Activated naive CD4-positive, alpha-beta T cell treated with anti-CD3 and anti-CD28 coated beads, Interleukin-2, amount 50 U/mL, for 72 hours (primary cell): ENCODE data around the gene CEND1. TPM values are rescaled to one million over a fixed set of nuclear protein-coding genes. Genes with fewer than 3 reads are reported as not detected.

ENCODE experiments used
- ATAC-seq, 2 donors: fragments of 150-1000 bp; cut with Tn5 transposase; 2 replicates each; pipeline ENCODE4 v1.10.0; 2021; ENCODE audit warnings: mild to moderate bottlenecking in 2 of 2, moderate library complexity in 2 of 2
- DNase-seq, 2 donors: peaks; one replicate each; pipeline ENCODE4 v3.0.0; 2021 to 2022; ENCODE audit warnings: low spot score in 2 of 2
- H3K27ac Mint-ChIP-seq, 2 donors: one replicate each; pipeline ENCODE4 v1.8.0; 2022; ENCODE audit warnings: mild to moderate bottlenecking in 2 of 2, mixed read lengths in 2 of 2
- H3K36me3 Mint-ChIP-seq, 2 donors: one replicate each; pipeline ENCODE4 v1.8.0; 2022; ENCODE audit warnings: mixed read lengths in 2 of 2
- H3K9me3 Mint-ChIP-seq, 2 donors: one replicate each; pipeline ENCODE4 v1.8.0; 2022; ENCODE audit warnings: mixed read lengths in 2 of 2
- total RNA-seq, 2 donors: library from RNA; stranded (reverse); gene quantifications; one replicate each; pipeline ENCODE4 v1.2.3, GENCODE V29; 2022

CEND1 gene
- total RNA-seq, 2 donors from 2014 or later: 1.1 TPM; not detected in 1

DNA sequence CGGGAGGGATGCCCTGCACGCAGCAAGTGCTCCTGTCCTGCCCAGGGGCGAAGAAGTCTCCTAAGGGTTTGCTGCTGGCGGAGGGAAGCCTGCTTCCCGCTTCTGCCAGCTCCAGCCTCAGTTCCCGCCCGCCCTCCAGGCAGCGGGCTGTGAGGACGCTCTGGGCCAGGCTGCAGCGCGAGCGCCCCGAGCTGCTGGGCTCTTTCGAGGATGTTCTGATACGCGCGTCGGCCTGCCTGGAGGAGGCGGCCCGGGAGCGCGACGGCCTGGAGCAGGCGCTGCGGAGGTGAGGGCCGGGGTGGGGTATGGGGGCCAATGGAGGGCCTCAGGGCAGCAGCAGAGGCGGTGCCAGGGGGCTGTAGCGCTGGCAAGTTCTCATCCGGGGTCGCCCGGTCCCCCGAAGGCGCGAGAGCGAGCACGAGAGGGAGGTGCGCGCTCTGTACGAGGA lies 40.0 kb upstream of the CEND1 start:
- DNase-seq (no peak), ATAC-seq (peak in 1 of 2 donors; percentile 10)
- no peaks in the 10 kb centered on the region for H3K9me3 Mint-ChIP-seq
- H3K27ac Mint-ChIP-seq: no peak overlapping the region
- H3K36me3 Mint-ChIP-seq: peaks cover 4 to 7% of the 10 kb centered on the region in 2 donors

DNA sequence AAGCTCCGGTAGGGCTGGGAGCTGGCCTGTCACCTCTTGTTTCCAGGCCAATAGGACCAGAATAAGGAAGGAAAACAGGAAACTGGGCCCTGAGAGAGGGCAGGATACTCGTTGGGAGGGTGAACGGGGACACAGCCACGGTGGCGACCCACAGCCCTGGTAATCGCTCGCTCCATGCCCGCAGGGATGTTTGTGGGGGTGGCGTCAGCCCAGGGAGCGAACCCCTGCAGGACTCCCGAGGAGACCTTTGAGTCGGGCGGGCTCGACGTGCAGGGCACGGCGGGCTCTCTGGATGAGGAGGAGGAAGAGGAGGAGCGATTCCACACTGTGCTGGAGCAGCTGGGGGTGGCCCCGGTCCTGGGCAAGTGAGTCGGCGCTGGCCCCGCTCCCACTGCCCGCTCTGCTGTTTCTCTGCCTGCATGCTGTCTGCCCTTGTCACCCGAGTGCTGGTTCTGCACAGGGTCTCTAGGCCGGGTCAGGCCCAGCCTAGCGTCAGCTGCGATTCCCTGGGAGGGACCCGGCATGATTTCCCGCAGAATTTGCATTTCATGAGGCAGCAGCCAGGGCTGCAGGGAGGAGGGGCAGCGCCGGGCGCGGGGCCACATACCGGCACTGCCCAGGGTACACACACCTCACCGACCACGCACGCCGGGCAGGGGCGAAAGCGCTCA lies 39.4 kb upstream of the CEND1 start:
- peaks cover 5 to 7% of the 10 kb centered on the region in 2 donors for H3K36me3 Mint-ChIP-seq
- H3K27ac Mint-ChIP-seq: no peak overlapping the region
- ATAC-seq: no peak
- no peaks in the 10 kb centered on the region for H3K9me3 Mint-ChIP-seq
- no peak for DNase-seq

DNA sequence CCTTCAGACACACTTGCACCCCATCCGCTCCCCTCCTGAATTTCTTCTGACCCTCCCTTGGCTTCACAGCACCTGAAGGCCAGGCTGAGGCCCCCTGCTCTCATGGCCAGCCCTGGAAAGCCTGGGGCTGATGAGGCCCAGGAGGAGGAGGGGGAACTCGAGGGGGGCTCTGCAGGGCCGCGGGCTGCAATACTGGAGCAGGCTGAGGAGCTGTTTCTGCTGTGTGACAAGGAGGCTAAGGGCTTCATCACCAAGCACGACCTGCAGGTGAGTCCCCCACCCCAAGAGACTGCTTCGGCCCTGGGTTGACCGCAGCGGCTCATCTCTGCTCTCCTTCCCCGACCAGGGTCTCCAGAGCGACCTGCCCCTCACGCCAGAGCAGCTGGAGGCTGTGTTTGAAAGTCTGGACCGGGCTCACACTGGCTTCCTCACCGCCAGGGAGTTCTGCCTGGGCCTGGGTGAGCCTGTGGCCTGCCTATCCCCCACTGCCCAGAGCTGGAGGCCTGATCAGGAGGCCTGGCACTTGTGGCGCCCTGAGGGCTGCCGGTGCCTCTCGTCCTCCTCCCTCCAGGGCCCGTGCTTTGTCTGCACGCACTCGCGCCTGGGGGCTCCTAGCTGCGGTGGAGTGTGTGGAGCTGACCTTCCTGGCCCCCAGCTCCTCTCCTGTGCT lies 38.8 kb upstream of the CEND1 start:
- H3K9me3 Mint-ChIP-seq: no peaks in the 10 kb centered on the region
- ATAC-seq (no peak), DNase-seq (no peak)
- peaks cover 5 to 7% of the 10 kb centered on the region in 2 donors for H3K36me3 Mint-ChIP-seq
- H3K27ac Mint-ChIP-seq: no peak overlapping the region

DNA sequence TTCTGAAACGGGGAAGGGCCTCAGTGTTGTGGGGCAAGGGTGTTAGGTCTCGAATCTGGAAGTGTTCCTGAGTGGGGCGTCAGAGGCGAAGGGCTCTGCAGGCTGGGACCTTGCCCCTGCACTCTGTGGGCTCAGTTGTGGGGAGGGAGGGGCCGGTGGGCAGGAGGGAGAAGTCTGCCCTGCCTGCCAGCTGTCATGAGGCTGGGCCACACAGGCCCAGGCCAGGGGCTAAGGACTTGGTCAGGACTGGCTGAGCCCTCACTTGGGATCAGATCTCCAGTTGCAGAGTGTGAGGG lies 38.0 kb upstream of the CEND1 start, which contains the start of gene CRACR2B:
Gene CRACR2B (plus strand): TSS at position 23 of the 296 bp plus-strand sequence. CDS start 689 bp downstream, outside the sequence.
- Mint-ChIP-seq H3K27ac (no peak within 1 kb of the TSS), H3K36me3 (peaks cover 5 to 7% of the 10 kb centered on the region in 2 donors), H3K9me3 (no peaks in the 10 kb centered on the region)
- DNase-seq (no peak), ATAC-seq (no peak)

DNA sequence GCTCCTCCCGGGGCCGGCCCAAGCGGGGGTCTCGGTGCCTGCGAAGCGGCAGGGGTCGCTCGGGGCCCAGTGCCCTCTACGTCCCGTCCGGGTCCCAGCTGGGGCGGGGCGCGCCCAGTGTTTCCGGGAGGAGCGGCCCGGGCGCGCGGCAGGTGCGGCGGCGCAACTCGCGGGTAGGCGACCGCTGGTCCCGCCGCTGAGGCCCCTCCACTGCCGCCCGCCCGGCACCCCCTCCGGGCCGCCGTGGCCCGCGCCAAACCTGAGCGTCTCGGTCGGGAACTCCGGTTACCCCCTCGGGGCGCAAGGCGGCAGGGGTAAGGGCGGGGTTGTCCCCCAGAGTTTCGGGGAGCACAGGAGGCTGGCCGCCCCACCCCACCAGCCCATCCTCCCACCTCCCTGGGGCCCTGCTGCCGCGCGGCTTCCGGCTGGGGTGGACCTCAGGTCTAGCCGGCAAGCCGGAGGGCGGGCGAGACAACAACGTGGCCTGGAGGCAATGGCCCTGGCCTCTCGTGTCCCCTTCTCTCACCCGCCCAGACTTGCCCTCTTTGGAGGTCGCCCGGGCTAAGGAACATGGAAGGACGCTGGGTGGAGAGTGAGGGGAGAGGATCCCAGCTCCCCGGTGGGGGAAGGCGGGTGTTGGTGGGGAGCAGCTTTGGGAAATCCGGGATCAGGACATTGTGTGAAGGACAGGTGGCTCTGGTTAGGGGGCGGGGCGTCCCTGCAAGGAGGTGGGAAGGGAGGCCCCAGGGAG lies 37.4 kb upstream of the CEND1 start:
- Mint-ChIP-seq H3K27ac (no peak overlapping the region), H3K9me3 (no peaks in the 10 kb centered on the region), H3K36me3 (peaks cover 5 to 7% of the 10 kb centered on the region in 2 donors)
- no peak for DNase-seq
- ATAC-seq: peak; percentile 4 to 49

DNA sequence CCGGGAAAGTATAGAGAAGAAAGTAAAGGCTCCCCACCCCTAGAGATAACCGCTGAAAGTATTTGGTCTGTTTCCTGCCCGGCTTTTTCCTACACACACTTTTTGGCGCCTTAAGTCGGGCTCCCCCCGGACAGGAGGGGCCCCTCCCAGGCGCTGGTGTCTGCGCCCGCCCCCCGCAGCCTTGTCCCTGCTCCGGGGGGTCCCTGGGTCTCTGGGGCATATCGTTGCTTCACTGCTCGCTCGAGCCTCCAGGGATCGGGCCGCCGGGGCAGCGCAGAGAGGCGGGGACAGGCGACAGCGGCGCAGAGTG lies 36.9 kb upstream of the CEND1 start:
- Mint-ChIP-seq H3K36me3 (peaks cover 5 to 7% of the 10 kb centered on the region in 2 donors), H3K27ac (no peak overlapping the region), H3K9me3 (no peaks in the 10 kb centered on the region)
- DNase-seq: no peak
- peak; percentile 1 to 17 for ATAC-seq

DNA sequence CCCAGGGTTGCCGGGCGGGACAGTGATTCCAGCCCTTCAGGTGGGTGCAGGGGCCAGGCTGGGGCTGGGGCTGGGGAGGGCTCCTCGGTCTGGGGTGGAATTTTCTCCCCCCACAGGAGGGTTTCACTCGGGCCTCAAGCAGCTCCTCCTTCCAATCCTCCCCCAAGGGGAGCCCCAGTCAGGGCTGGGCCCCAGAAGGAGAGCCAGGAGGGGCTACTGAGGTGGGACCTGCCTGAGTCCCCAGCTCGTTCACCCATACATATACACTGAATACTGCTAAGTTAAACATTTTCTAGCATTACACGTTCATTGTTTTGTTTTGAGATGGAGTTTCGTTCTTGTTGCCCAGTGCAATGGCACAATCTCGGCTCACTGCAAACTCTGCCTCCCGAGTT lies 36.3 kb upstream of the CEND1 start:
- Mint-ChIP-seq H3K9me3 (no peaks in the 10 kb centered on the region), H3K36me3 (peaks cover 5 to 7% of the 10 kb centered on the region in 2 donors), H3K27ac (no peak overlapping the region)
- DNase-seq (no peak), ATAC-seq (no peak)

DNA sequence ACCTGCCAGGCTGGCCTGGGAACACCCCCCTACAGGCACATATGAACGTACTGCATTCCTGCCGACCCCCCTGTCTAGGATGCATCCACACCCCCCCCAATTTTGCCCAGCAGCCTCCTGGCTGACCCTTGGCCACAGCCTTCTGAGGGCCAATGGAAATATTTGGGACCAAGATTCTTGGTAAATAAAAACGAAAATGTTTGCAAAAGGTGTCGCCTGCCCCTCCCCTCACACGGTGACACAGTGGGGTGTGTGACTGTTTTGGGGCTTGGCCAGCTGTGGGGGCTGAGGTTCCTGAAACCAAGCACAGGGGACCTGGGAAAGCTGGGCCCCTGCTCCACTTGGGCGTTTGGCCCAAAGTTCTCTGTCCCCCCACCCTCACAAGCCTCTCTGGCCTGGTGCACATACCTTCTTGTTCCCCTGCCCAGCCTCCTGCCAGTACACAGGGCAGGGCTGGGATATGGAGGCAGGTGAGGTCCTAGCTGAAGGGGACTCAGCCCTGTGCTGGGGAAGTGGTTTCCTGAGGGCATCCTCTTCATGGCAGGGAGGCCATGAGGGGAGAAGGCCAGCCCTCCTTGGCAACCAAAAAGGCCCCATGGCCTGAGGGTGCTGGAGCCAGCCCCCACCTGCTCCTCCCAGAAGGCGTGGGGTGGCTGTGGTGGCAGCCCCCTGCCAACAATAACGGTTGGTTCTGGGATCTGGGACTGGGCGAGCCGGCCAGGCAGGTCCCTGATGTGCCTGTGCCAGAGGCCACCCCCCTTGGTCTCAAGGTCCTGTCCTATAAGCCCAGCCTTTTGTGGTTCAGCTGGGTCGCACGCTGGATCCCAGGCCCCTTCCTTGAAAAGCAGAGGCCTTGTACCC lies 35.7 kb upstream of the CEND1 start:
- ATAC-seq: no peak
- H3K9me3 Mint-ChIP-seq: no peaks in the 10 kb centered on the region
- H3K36me3 Mint-ChIP-seq: peaks cover 5 to 7% of the 10 kb centered on the region in 2 donors

DNA sequence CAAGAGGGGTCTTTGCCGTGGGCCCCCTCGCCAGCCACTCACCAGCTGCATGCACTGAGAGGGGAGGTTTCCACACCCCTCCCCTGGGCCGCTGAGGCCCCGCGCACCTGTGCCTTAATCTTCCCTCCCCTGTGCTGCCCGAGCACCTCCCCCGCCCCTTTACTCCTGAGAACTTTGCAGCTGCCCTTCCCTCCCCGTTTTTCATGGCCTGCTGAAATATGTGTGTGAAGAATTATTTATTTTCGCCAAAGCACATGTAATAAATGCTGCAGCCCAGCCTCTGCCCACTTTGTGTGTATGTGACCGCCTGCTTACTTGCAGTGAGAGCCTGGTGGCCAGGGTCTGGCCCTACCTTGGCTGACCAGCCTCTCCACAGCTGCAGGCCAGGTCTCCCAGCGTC lies 35.1 kb upstream of the CEND1 start:
- no peak overlapping the region for H3K27ac Mint-ChIP-seq

More for the DNA sequence above, 35.7 kb upstream of the CEND1 start:
- DNase-seq: no peak
- H3K27ac Mint-ChIP-seq: no peak overlapping the region

DNA sequence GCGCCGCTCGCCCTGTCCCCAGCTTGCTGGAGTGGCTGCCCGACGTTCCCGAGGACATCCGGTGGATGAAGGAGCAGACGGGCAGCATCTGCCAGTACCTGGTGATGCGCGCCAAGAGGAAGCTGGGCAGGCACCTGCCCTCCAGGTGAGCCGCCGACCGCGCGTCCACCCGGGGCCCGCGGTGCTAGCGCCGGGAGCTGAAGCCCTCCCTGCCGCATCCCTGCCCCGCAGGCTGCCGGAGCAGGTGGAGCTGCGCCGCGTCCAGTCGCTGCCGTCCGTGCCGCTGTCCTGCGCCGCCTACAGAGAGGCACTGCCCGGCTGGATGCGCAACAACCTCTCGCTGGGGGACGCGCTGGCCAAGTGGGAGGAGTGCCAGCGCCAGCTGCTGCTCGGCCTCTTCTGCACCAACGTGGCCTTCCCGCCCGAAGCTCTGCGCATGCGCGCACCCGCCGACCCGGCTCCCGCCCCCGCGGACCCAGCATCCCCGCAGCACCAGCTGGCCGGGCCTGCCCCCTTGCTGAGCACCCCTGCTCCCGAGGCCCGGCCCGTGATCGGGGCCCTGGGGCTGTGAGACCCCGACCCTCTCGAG lies 34.5 kb upstream of the CEND1 start:
- no peak overlapping the region for H3K27ac Mint-ChIP-seq
- H3K9me3 Mint-ChIP-seq: no peaks in the 10 kb centered on the region
- H3K36me3 Mint-ChIP-seq: peaks cover 5 to 7% of the 10 kb centered on the region in 2 donors
- DNase-seq: no peak
- no peak for ATAC-seq

More for the DNA sequence above, 35.1 kb upstream of the CEND1 start:
- Mint-ChIP-seq H3K9me3 (no peaks in the 10 kb centered on the region), H3K36me3 (peaks cover 5 to 7% of the 10 kb centered on the region in 2 donors)
- ATAC-seq (no peak), DNase-seq (no peak)

DNA sequence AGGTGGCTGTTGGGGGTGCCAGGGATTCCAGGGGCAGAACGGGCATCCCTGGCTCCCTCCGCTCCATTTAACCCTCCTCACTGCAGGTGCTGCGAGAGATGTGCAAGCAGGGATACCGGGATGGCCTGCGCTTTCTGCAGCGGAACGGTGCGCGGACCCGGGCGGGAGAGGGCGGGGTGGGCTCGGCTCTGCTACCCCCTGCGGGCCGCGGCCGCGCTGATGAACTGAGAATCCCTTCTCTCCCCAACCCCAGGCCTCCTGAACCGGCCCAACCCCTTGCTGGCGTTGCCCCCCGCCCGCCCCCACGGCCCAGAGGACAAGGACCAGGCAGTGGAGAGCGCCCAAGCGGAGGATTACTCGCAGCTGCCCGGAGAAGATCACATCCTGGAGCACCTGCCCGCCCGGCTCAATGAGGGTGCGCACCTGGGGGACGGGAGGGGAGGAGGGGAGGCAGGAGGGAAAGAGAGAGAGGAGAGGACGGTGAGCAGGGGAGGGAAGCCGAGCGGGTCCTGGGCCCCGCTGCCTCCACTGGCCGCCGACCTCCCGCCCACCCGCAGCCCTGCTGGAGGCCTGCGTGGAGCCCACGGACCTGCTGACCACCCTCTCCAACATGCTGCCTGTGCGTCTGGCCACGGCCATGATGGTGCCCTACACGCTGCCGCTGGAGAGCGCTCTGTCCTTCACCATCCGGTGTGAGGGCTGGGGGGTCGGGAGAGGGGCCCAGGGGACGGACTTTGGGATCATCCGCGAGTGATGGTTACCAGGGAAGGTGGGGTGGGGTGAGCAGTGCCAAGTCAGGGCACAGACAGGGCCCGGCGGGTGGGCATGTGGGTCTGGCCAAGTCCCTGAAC lies 33.8 kb upstream of the CEND1 start:
- DNase-seq (no peak), ATAC-seq (no peak)

DNA sequence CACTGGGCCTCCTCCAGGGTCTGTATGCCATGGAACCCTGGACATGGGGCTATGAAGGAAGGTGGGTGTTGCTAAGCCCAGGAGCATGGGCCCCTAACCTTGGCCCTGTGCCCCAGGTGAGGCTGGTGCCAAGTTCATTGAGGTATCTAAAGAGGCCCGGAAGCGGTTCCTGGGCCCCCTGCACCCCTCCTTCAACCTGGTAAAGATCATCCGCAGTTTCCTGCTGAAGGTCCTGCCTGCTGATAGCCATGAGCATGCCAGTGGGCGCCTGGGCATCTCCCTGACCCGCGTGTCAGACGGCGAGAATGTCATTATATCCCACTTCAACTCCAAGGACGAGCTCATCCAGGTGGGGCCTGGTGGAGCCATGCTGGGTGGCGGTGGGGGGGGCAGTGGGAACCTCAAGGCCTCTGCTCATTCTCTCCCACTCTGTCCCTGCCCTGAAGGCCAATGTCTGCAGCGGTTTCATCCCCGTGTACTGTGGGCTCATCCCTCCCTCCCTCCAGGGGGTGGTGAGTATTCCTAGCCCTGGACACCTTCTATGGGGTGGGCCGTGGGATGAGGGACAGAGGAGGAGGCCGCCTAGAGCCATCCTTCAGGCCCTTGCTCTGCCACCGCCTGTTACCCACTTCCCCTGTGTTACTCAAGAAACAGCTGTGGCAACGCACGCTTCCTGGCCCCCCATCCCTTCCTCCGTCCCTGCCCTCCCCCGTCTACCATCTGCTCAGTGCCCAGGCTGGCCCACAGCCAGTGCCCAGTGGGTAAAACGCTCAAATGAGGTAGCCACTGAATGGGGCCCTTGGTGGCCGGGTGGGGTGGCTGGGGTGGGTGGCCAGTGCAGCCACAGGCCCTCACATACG lies 31.9 kb upstream of the CEND1 start:
- Mint-ChIP-seq H3K9me3 (no peaks in the 10 kb centered on the region), H3K36me3 (peaks cover 5 to 7% of the 10 kb centered on the region in 2 donors), H3K27ac (no peak overlapping the region)
- ATAC-seq (no peak), DNase-seq (no peak)

More for the DNA sequence above, 33.8 kb upstream of the CEND1 start:
- Mint-ChIP-seq H3K9me3 (no peaks in the 10 kb centered on the region), H3K27ac (no peak overlapping the region), H3K36me3 (peaks cover 5 to 7% of the 10 kb centered on the region in 2 donors)

DNA sequence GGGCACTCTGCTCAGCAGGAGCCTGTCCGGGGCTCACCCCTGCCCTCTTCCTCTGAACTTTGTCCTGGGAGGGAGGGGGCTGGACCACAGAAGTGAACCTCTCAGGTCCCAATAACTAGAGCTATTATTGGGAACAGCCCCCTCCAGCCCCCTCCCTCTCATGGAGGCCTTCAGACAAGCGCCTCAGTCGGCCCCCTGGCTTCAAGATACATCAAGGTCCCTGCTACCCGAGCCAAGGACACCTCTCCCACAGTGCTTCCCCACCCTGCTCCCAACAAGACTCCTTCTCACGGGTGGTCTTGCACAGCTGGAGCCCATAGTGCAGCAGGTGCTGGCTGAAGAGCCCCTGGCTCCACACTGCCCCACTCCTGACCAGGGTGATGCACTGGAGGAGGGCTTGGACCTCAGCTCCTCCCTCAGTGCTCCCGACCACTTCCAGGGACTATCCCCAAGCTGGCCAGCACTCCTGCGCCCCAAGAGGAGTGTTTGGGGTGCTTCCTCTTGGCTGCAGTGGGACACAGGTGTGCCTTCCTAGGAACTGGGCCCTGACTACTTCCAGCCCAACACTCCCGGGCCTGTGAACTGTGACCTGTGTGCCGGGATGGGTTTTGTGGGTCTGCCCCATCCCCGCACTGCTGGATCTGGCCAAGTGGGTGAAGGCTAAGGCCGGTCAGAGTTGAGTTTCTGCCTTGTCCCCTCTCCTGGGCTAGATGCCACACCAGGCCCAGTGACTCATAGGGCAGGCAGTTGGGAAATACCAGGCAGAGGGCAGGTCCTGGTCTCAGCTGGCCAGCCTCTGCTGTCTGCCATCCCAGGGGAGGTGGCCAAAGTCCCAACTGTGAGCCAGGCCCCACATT lies 31.0 kb upstream of the CEND1 start:
- DNase-seq (no peak), ATAC-seq (peak in 1 of 2 donors; percentile 13)
- Mint-ChIP-seq H3K27ac (no peak overlapping the region), H3K9me3 (no peaks in the 10 kb centered on the region), H3K36me3 (peaks cover 5 to 7% of the 10 kb centered on the region in 2 donors)
